ENCODE data around the gene DUSP22. TPM values are rescaled to one million over a fixed set of nuclear protein-coding genes. Genes with fewer than 3 reads are reported as not detected.

DUSP22 gene
- total RNA-seq, 1 donor from 2014 or later, result 61.2 TPM

- ATAC-seq (no peak), DNase-seq (no peak)
- peaks cover 6% of the 10 kb centered on the region for H3K4me1 ChIP-seq
- no peaks in the 10 kb centered on the region for H3K27me3 ChIP-seq
- no peak overlapping the region for H3K27ac ChIP-seq
- H3K36me3 ChIP-seq, result no peaks in the 10 kb centered on the region
- no peaks in the 10 kb centered on the region for H3K9me3 ChIP-seq
- no peak overlapping the region for H3K4me3 ChIP-seq
- TF ChIP-seq, protein P1, sequence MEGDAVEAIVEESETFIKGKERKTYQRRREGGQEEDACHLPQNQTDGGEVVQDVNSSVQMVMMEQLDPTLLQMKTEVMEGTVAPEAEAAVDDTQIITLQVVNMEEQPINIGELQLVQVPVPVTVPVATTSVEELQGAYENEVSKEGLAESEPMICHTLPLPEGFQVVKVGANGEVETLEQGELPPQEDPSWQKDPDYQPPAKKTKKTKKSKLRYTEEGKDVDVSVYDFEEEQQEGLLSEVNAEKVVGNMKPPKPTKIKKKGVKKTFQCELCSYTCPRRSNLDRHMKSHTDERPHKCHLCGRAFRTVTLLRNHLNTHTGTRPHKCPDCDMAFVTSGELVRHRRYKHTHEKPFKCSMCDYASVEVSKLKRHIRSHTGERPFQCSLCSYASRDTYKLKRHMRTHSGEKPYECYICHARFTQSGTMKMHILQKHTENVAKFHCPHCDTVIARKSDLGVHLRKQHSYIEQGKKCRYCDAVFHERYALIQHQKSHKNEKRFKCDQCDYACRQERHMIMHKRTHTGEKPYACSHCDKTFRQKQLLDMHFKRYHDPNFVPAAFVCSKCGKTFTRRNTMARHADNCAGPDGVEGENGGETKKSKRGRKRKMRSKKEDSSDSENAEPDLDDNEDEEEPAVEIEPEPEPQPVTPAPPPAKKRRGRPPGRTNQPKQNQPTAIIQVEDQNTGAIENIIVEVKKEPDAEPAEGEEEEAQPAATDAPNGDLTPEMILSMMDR (IDR thresholded peaks at IDR 0.05), result no peak
- intact Hi-C loops (cut with DNase I), result no loop called here
Observed at GRCh38 chr6:315226-315625, 22.9 kb downstream of the DUSP22 start.

DNA sequence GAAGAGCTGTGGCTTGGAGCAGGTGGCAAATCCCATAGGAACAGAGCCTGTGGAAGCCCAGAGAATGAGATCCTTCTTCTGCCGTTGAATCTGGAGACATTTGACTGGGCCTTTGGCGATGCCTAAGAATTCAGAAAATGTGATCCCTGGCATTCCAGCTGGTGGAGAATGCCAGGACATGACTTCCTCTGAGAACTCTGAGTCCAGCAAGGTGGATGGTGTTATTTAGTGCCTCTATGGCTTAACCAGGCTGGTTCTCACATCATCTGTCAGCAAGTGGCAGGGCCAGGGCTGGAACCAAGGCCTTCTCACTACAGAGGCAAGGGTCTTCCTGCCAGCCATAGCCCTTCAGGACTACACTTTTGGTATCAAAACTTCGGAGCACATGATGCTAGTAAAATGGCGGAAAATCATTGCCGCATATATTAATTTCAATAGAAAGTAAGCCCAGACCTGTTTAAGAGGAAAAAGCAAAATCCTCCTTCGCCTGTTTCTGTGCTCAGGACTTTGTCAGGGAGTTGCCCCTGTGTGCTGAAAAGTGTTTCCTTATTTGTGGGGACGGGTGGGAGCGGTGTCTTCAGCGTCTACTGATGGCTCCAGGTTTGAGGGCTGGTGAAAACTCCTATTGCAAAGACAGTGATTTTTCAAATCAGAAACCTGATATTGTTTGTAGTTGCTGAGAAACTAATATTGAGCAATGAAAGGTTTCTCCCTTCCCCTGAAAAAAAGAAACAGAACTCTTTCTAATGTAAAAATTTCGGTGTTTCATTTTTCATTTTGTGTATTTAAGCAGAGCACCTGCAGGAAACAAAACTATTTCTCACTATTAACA lies 23.9 kb downstream of the DUSP22 start:
- DNase-seq, result no peak
- no peak overlapping the region for H3K4me3 ChIP-seq
- H3K9me3 ChIP-seq, result no peaks in the 10 kb centered on the region
- no peaks in the 10 kb centered on the region for H3K36me3 ChIP-seq
- intact Hi-C loops (cut with DNase I), result no loop called here
- TF ChIP-seq, protein P1 (IDR thresholded peaks at IDR 0.05), result no peak
- H3K4me1 ChIP-seq, result peaks cover 6% of the 10 kb centered on the region
- no peak for ATAC-seq
- H3K27me3 ChIP-seq, result no peaks in the 10 kb centered on the region
- no peak overlapping the region for H3K27ac ChIP-seq

- no peak overlapping the region for H3K27ac ChIP-seq
- H3K4me3 ChIP-seq, result no peak overlapping the region
- no peak for ATAC-seq
- peaks cover 6% of the 10 kb centered on the region for H3K4me1 ChIP-seq
- TF ChIP-seq, protein P1 (IDR thresholded peaks at IDR 0.05), result no peak
- no peak for DNase-seq
- H3K36me3 ChIP-seq, result no peaks in the 10 kb centered on the region
- intact Hi-C loops (cut with DNase I), result no loop called here
- H3K9me3 ChIP-seq, result no peaks in the 10 kb centered on the region
- no peaks in the 10 kb centered on the region for H3K27me3 ChIP-seq
Observed at GRCh38 chr6:316753-317038, 24.4 kb downstream of the DUSP22 start.

GRCh38 chr6:317060-317447 lies 24.8 kb downstream of the DUSP22 start:
- ATAC-seq (no peak), DNase-seq (peak; percentile 66)
- TF ChIP-seq, protein P1 (IDR thresholded peaks at IDR 0.05), result no peak

GRCh38 chr6:317448-318144 lies 25.3 kb downstream of the DUSP22 start:
- TF ChIP-seq, protein P1 (IDR thresholded peaks at IDR 0.05), result no peak

More at GRCh38 chr6:317060-317447, 24.8 kb downstream of the DUSP22 start:
- H3K27ac ChIP-seq, result no peak overlapping the region
- H3K4me1 ChIP-seq, result peaks cover 6% of the 10 kb centered on the region
- H3K4me3 ChIP-seq, result no peak overlapping the region
- no peaks in the 10 kb centered on the region for H3K9me3 ChIP-seq
- H3K36me3 ChIP-seq, result no peaks in the 10 kb centered on the region
- intact Hi-C loops (cut with DNase I), result no loop called here
- H3K27me3 ChIP-seq, result no peaks in the 10 kb centered on the region

More at GRCh38 chr6:317448-318144, 25.3 kb downstream of the DUSP22 start:
- peak; percentile 64 for DNase-seq
- Histone ChIP-seq H3K4me1 (peaks cover 6% of the 10 kb centered on the region), H3K9me3 (no peaks in the 10 kb centered on the region), H3K36me3 (no peaks in the 10 kb centered on the region), H3K27ac (no peak overlapping the region), H3K27me3 (no peaks in the 10 kb centered on the region), H3K4me3 (no peak overlapping the region)
- intact Hi-C loops (cut with DNase I), result no loop called here
- no peak for ATAC-seq
